ENCODE data around the gene NCBP2. TPM values are rescaled to one million over a fixed set of nuclear protein-coding genes. Genes with fewer than 3 reads are reported as not detected.

NCBP2 gene
- total RNA-seq, 1 experiment from 2014 or later: 66.8 TPM

GRCh38 chr3:196902296-196902695 is 40.0 kb downstream of the NCBP2 start:
- Mint-ChIP-seq H3K4me3 (ENCODE audit: unreplicated experiment) (no peak overlapping the region), H3K9me3 (ENCODE audit: unreplicated experiment) (no peaks in the 10 kb centered on the region), H3K4me1 (ENCODE audit: low read depth, unreplicated experiment) (peaks cover 5% of the 10 kb centered on the region), H3K36me3 (ENCODE audit: insufficient read depth, unreplicated experiment) (peaks cover 63% of the 10 kb centered on the region), H3K27ac (ENCODE audit: unreplicated experiment) (no peak overlapping the region), H3K27me3 (ENCODE audit: insufficient read depth, unreplicated experiment) (no peaks in the 10 kb centered on the region)
- ChIA-PET CTCF (no interaction called here), POLR2A (no interaction called here)
- Histone ChIP-seq H3K36me3 (ENCODE audit: control insufficient read depth, insufficient read depth, low read length) (peaks cover 3% of the 10 kb centered on the region), H3K27me3 (replicated peaks; ENCODE audit: control insufficient read depth, insufficient read depth, low read length) (no peaks in the 10 kb centered on the region), H3K9me3 (no peaks in the 10 kb centered on the region), H3K4me3 (ENCODE audit: low read depth, low read length) (no peak overlapping the region), H3K4me1 (peaks cover 4% of the 10 kb centered on the region)
- no peak for DNase-seq
- intact Hi-C loops (cut with micrococcal nuclease; ENCODE audit: unreplicated experiment): no loop called here
- BruUV-seq (replicated peaks): no TSS peak
- TF ChIP-seq, protein P1, sequence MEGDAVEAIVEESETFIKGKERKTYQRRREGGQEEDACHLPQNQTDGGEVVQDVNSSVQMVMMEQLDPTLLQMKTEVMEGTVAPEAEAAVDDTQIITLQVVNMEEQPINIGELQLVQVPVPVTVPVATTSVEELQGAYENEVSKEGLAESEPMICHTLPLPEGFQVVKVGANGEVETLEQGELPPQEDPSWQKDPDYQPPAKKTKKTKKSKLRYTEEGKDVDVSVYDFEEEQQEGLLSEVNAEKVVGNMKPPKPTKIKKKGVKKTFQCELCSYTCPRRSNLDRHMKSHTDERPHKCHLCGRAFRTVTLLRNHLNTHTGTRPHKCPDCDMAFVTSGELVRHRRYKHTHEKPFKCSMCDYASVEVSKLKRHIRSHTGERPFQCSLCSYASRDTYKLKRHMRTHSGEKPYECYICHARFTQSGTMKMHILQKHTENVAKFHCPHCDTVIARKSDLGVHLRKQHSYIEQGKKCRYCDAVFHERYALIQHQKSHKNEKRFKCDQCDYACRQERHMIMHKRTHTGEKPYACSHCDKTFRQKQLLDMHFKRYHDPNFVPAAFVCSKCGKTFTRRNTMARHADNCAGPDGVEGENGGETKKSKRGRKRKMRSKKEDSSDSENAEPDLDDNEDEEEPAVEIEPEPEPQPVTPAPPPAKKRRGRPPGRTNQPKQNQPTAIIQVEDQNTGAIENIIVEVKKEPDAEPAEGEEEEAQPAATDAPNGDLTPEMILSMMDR (IDR thresholded peaks at IDR 0.05; ENCODE audit: insufficient read depth in 1 of 2, low read depth in 1 of 2, low read length in 1 of 2, severe bottlenecking in 1 of 2, unreplicated experiment in 1 of 2): no peak

DNA sequence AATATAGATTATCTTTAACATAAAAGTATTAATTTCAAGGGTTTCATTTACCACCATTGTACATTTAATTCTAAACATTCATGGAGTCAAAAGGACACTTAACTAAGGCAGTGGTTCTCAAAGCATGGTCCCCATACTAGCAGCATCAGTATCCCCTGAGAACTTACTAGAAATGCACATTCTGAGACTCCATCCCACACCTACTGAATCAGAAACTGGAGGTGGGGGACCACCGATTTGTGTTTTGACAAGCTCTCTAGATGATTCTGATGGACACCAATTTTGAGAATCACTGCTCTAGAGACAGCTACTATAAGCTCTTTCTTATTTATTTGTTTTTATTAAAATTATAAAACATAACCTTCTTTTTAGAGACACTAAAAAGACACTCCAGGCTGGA is 40.6 kb downstream of the NCBP2 start:
- peaks cover 58% of the 10 kb centered on the region for H3K36me3 Mint-ChIP-seq (ENCODE audit: insufficient read depth, unreplicated experiment)
- Histone ChIP-seq H3K4me3 (ENCODE audit: low read depth, low read length) (no peak overlapping the region), H3K4me1 (peaks cover 9% of the 10 kb centered on the region), H3K27me3 (replicated peaks; ENCODE audit: control insufficient read depth, insufficient read depth, low read length) (no peaks in the 10 kb centered on the region), H3K36me3 (ENCODE audit: control insufficient read depth, insufficient read depth, low read length) (peaks cover 3% of the 10 kb centered on the region), H3K9me3 (no peaks in the 10 kb centered on the region)
- TF ChIP-seq, protein P1 (IDR thresholded peaks at IDR 0.05; ENCODE audit: insufficient read depth in 1 of 2, low read depth in 1 of 2, low read length in 1 of 2, severe bottlenecking in 1 of 2, unreplicated experiment in 1 of 2): no peak
- H3K4me3 Mint-ChIP-seq (ENCODE audit: unreplicated experiment): no peak overlapping the region
- intact Hi-C loops (cut with micrococcal nuclease; ENCODE audit: unreplicated experiment): no loop called here
- H3K4me1 Mint-ChIP-seq (ENCODE audit: low read depth, unreplicated experiment): peaks cover 11% of the 10 kb centered on the region
- H3K9me3 Mint-ChIP-seq (ENCODE audit: unreplicated experiment): no peaks in the 10 kb centered on the region
- no TSS peak for BruUV-seq (replicated peaks)
- ChIA-PET CTCF (no interaction called here), POLR2A (no interaction called here)
- no peaks in the 10 kb centered on the region for H3K27me3 Mint-ChIP-seq (ENCODE audit: insufficient read depth, unreplicated experiment)
- no peak overlapping the region for H3K27ac Mint-ChIP-seq (ENCODE audit: unreplicated experiment)
- no peak for DNase-seq

GRCh38 chr3:196896229-196896628 is 46.1 kb downstream of the NCBP2 start:
- Histone ChIP-seq H3K36me3 (ENCODE audit: control insufficient read depth, insufficient read depth, low read length) (no peaks in the 10 kb centered on the region; the same call in 1 of the 2 replicates), H3K4me3 (ENCODE audit: low read depth, low read length) (no peak overlapping the region), H3K4me1 (peaks cover 18% of the 10 kb centered on the region), H3K9me3 (no peaks in the 10 kb centered on the region), H3K27me3 (replicated peaks; ENCODE audit: control insufficient read depth, insufficient read depth, low read length) (no peaks in the 10 kb centered on the region)
- Mint-ChIP-seq H3K4me1 (ENCODE audit: low read depth, unreplicated experiment) (peaks cover 14% of the 10 kb centered on the region), H3K27me3 (ENCODE audit: insufficient read depth, unreplicated experiment) (no peaks in the 10 kb centered on the region), H3K36me3 (ENCODE audit: insufficient read depth, unreplicated experiment) (peaks cover 31% of the 10 kb centered on the region), H3K27ac (ENCODE audit: unreplicated experiment) (no peak overlapping the region), H3K4me3 (ENCODE audit: unreplicated experiment) (no peak overlapping the region), H3K9me3 (ENCODE audit: unreplicated experiment) (no peaks in the 10 kb centered on the region)
- POLR2A ChIA-PET: no interaction called here
- intact Hi-C loops (cut with micrococcal nuclease; ENCODE audit: unreplicated experiment): no loop called here
- DNase-seq: no peak
- BruUV-seq (replicated peaks): no TSS peak
- CTCF ChIA-PET: no interaction called here
- TF ChIP-seq, protein P1 (IDR thresholded peaks at IDR 0.05; ENCODE audit: insufficient read depth in 1 of 2, low read depth in 1 of 2, low read length in 1 of 2, severe bottlenecking in 1 of 2, unreplicated experiment in 1 of 2): no peak
